Breast epithelium (tissue), 4 donors: ENCODE measurements around the gene NME7. TPM values are rescaled to one million over a fixed set of nuclear protein-coding genes. Genes with fewer than 3 reads are reported as not detected.

Experiments used
- DNase-seq, 2 donors: peaks; one replicate each; pipeline ENCODE4 v3.0.0-alpha.2; 2019; ENCODE audit warnings: low spot score in 2 of 2
- H3K27ac ChIP-seq, 2 donors: fragments of 200-600 bp; sonication (generic) in 1 of 2; one replicate each; pipeline ENCODE4 v1.5.1; 2016 to 2019; ENCODE audit warnings: mild to moderate bottlenecking in 1 of 2
- H3K27me3 ChIP-seq, 2 donors: fragments of 200-600 bp; sonication (generic) in 1 of 2; one replicate each; pipeline versions ENCODE4 v1.5.1 to v1.6.0; 2017 to 2019; ENCODE audit warnings: control low read depth in 1 of 2, mild to moderate bottlenecking in 1 of 2
- H3K36me3 ChIP-seq: fragments of 200-600 bp; one replicate; pipeline ENCODE4 v1.5.1; 2019
- H3K4me1 ChIP-seq, 2 donors: fragments of 200-600 bp; sonication (generic); one replicate each; pipeline ENCODE4 v1.5.1; 2016 to 2019; ENCODE audit warnings: control low read depth in 1 of 2
- H3K4me3 ChIP-seq, 3 donors: fragments of 200-600 bp; sonication (generic); 1 replicate in 2 of 3; 2 replicates in 1 of 3; pipeline ENCODE4 v1.5.1; 2016 to 2019; ENCODE audit warnings: mild to moderate bottlenecking in 3 of 3, moderate library complexity in 2 of 3
- H3K9me3 ChIP-seq, 2 donors: fragments of 200-600 bp; sonication (generic) in 1 of 2; one replicate each; pipeline ENCODE4 v1.5.1; 2016 to 2019; ENCODE audit warnings: control low read depth in 1 of 2
- POLR2A ChIP-seq: fragments of 450-650 bp; IDR thresholded peaks from one replicate; pipeline ENCODE4 v1.6.1; 2016; ENCODE audit warnings: antibody characterized with exemption, mild to moderate bottlenecking, moderate library complexity
- POLR2AphosphoS5 ChIP-seq, 3 donors: sonication (generic); formaldehyde crosslinking; IDR thresholded peaks; one replicate each; pipeline ENCODE4 v1.6.1; 2017; ENCODE audit warnings: antibody characterized with exemption in 3 of 3
- intact Hi-C: fragments of 100-400 bp; cut with DNase I; formaldehyde crosslinking; loops from one replicate; pipeline ENCODE4 v1.15.1; 2023; ENCODE audit warnings: low total_unique reads
- total RNA-seq, 3 donors: library from RNA; depleted of rRNA; stranded (reverse); fragments of >200 nt; gene quantifications; one replicate each; pipeline ENCODE4 v1.1.0, GENCODE V29; 2016
- TF ChIP-seq, protein P1 (sequence below), 3 donors: fragments of 450-650 bp; IDR thresholded peaks; one replicate each; pipeline ENCODE4 v1.5.1; 2016 to 2017; ENCODE audit warnings: antibody characterized with exemption in 3 of 3, mild to moderate bottlenecking in 3 of 3, moderate library complexity in 3 of 3

Gene NME7
- total RNA-seq, 3 donors from 2014 or later = 13.0 to 22.8 (median 16.7) TPM

DNA sequence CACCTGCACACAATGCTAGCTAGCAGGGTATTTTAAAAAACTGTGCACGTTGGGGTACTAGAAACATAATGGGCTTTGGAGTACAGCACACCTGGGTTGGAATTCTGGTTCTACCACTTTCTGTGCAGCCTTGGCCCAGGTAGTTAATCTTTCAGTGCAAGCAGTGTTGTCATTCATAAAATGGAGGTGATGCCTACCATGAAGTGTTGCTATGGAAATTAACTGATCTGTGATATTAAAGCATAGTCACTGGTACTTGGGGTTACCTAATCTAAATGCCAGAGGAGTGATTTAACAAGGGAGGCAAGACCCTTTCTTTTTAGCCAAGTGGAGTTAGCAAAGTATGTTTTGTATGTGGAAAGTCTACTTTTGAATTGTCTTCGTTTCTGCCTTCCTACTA lies 243.1 kb downstream of the NME7 start:
- Histone ChIP-seq H3K4me3 (no peak overlapping the region), H3K36me3 (no peaks in the 10 kb centered on the region), H3K4me1 (no peaks in the 10 kb centered on the region), H3K27ac (peak overlapping the region; percentile 30 to 52), H3K9me3 (no peaks in the 10 kb centered on the region), H3K27me3 (no peaks in the 10 kb centered on the region)
- DNase-seq = no peak
- intact Hi-C loops = no loop called here
- no peak for TF ChIP-seq POLR2AphosphoS5 (IDR thresholded peaks at IDR 0.05)
- TF ChIP-seq POLR2A = no peak
- TF ChIP-seq, protein P1, sequence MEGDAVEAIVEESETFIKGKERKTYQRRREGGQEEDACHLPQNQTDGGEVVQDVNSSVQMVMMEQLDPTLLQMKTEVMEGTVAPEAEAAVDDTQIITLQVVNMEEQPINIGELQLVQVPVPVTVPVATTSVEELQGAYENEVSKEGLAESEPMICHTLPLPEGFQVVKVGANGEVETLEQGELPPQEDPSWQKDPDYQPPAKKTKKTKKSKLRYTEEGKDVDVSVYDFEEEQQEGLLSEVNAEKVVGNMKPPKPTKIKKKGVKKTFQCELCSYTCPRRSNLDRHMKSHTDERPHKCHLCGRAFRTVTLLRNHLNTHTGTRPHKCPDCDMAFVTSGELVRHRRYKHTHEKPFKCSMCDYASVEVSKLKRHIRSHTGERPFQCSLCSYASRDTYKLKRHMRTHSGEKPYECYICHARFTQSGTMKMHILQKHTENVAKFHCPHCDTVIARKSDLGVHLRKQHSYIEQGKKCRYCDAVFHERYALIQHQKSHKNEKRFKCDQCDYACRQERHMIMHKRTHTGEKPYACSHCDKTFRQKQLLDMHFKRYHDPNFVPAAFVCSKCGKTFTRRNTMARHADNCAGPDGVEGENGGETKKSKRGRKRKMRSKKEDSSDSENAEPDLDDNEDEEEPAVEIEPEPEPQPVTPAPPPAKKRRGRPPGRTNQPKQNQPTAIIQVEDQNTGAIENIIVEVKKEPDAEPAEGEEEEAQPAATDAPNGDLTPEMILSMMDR (IDR thresholded peaks at IDR 0.05) = no peak

DNA sequence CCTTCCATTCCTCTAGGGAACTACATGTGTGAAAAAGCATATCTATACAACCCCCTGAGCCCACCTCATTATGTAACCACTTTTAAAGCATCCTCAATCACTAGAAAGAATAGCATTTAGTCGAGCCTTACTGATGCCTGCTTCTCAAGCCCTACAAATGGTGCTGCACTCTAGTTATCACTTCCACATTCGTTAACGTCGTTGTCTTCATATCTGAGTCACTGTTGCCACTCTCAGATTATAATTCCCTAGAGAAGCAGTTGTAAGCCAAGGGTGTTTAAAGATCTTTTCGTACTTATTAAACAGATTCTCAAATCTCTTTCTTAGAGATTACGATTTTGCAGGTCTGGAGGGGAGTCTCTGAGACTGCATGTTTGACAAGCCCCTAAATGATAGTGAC lies 244.6 kb downstream of the NME7 start:
- Histone ChIP-seq H3K36me3 (no peaks in the 10 kb centered on the region), H3K4me3 (no peak overlapping the region), H3K4me1 (no peaks in the 10 kb centered on the region), H3K27ac (no peak overlapping the region), H3K27me3 (no peaks in the 10 kb centered on the region), H3K9me3 (no peaks in the 10 kb centered on the region)
- TF ChIP-seq, protein P1 (IDR thresholded peaks at IDR 0.05) = no peak
- TF ChIP-seq POLR2AphosphoS5 (IDR thresholded peaks at IDR 0.05) = no peak
- no peak for TF ChIP-seq POLR2A
- intact Hi-C loops = no loop called here
- no peak for DNase-seq

DNA sequence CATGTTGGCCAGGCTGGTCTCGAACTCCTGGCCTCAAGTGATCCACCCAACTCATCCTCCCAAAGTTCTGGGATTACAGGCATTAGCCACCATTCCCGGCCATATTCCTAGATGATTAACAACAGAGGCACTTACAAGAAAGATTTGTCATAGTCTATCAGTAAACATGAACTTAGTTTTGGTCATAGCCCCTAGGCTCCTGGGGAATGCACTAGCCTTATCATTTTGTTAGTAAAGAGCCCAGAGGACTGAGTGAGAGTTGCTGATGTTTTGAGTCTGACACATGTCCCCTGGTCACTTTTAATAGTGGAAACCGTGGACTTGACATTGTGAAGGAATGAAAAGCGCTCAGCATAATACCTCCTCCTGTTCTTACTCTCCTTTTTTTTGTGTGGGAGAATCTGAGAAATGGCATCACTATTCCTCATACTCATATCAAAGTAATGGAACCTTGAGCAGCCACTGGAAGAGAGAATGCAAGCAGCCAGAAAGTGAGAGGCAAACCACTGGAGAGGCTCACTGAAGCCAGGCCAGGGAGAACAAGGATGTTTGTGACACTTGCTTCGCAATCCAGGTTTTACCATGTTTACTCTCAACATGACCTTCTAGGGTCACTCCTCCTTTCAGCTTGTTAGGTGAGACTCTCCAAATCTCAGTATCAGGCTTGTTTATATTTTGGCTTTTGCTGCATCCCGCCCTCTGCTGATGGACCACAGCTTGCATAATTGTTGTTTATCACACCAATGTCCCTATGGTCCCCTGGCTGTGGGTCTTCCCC lies 246.3 kb downstream of the NME7 start:
- DNase-seq = no peak
- H3K27me3 ChIP-seq = no peaks in the 10 kb centered on the region
- no peak overlapping the region for H3K4me3 ChIP-seq
- no peaks in the 10 kb centered on the region for H3K4me1 ChIP-seq
- peak overlapping the region in 1 of 2 donors; percentile 7 for H3K27ac ChIP-seq
- TF ChIP-seq, protein P1 (IDR thresholded peaks at IDR 0.05) = no peak
- no peak for TF ChIP-seq POLR2A
- TF ChIP-seq POLR2AphosphoS5 (IDR thresholded peaks at IDR 0.05) = no peak
- intact Hi-C loops = no loop called here
- H3K36me3 ChIP-seq = no peaks in the 10 kb centered on the region
- H3K9me3 ChIP-seq = no peaks in the 10 kb centered on the region

DNA sequence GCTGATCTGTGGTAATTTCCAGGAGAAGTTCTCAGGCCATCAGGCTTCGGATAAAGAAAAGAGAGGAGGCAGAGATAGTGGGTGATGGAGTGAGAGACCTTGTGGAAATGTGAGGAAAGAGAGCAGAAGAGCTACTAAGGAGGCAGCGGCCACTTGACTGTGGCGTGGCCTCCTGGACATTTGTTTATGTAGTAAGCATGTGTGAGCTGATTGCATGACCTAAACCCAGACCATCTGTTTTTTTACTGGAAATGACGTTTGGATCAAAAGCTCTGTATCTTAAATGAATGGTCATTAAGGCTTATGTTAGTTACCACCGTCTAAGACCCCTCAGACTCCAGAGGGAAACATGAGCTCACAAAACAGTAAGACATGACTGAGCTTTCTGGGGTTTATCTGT lies 247.5 kb downstream of the NME7 start:
- intact Hi-C loops = no loop called here
- Histone ChIP-seq H3K4me3 (no peak overlapping the region), H3K4me1 (no peaks in the 10 kb centered on the region), H3K27me3 (no peaks in the 10 kb centered on the region), H3K36me3 (no peaks in the 10 kb centered on the region), H3K27ac (peak overlapping the region in 1 of 2 donors; percentile 6), H3K9me3 (no peaks in the 10 kb centered on the region)
- no peak for DNase-seq
- no peak for TF ChIP-seq POLR2A
- TF ChIP-seq, protein P1 (IDR thresholded peaks at IDR 0.05) = no peak
- TF ChIP-seq POLR2AphosphoS5 (IDR thresholded peaks at IDR 0.05) = no peak

DNA sequence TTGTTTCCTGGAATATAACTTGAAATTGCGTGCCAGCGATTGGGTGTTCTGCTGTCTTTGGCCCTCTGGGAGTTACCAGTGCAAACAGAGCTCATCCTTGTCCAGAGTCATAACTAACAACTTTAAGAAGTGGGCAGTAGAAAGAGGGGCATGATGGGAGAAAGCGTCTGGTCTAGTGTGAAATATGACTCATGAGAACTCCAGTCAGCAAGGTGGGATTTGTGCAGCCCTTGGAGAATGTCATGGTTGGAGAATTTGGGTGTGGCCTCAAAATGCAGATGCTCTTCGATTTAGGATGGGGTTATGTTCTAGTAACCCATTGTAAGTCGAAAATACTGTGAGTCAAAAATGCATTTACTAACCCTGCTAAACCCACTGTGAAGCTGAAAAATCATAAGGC lies 248.2 kb downstream of the NME7 start:
- DNase-seq = no peak
- Histone ChIP-seq H3K4me1 (no peaks in the 10 kb centered on the region), H3K4me3 (no peak overlapping the region), H3K9me3 (no peaks in the 10 kb centered on the region), H3K27me3 (no peaks in the 10 kb centered on the region), H3K27ac (peak overlapping the region in 1 of 2 donors; percentile 20), H3K36me3 (no peaks in the 10 kb centered on the region)
- TF ChIP-seq POLR2AphosphoS5 (IDR thresholded peaks at IDR 0.05) (no peak), POLR2A (no peak)
- TF ChIP-seq, protein P1 (IDR thresholded peaks at IDR 0.05) = no peak
- intact Hi-C loops = no loop called here
